ENCODE measurements around the gene ITGB6. TPM values are rescaled to one million over a fixed set of nuclear protein-coding genes. Genes with fewer than 3 reads are reported as not detected.
A peak's percentile ranks its signal among the peaks of the same experiment; 100 is the strongest.

ITGB6 gene
- total RNA-seq, 2 donors from 2014 or later: 7.3 to 12.3 TPM

GRCh38 chr2:160062292-160063005 lies 137.6 kb downstream of the ITGB6 start, which contains the start of gene PLA2R1:
Gene PLA2R1 (minus strand): TSS chr2:160062615. CDS start chr2:160062403, 212 bp downstream.
- Histone ChIP-seq H3K36me3 (no peaks in the 10 kb centered on the region), H3K9me3 (no peaks in the 10 kb centered on the region), H3K27ac (peak within 1 kb of the TSS in 1 of 2 donors; percentile 55), H3K27me3 (replicated peaks; ENCODE audit: insufficient read depth) (no peaks in the 10 kb centered on the region), H3K4me3 (peak within 1 kb of the TSS; percentile 53 to 54), H3K4me1 (replicated peaks) (no peaks in the 10 kb centered on the region)
- peak; percentile 28 for DNase-seq (ENCODE audit: low spot score)
- intact Hi-C loops (cut with DNase I): no loop called here
- TF ChIP-seq POLR2A (IDR thresholded peaks at IDR 0.05) (peak; percentile 10), POLR2AphosphoS5 (IDR thresholded peaks at IDR 0.05) (peak; percentile 19), CTCF (IDR thresholded peaks at IDR 0.05) (no peak)
- 1% methylated on average over 51 of the region's 52 CpGs for WGBS

GRCh38 chr2:160061944-160062291 lies 138.2 kb downstream of the ITGB6 start:
- intact Hi-C loops (cut with DNase I): no loop called here
- Histone ChIP-seq H3K27ac (peak overlapping the region in 1 of 2 donors; percentile 55), H3K9me3 (no peaks in the 10 kb centered on the region), H3K4me1 (replicated peaks) (no peaks in the 10 kb centered on the region), H3K4me3 (peak overlapping the region; percentile 53 to 54), H3K36me3 (no peaks in the 10 kb centered on the region), H3K27me3 (replicated peaks; ENCODE audit: insufficient read depth) (no peaks in the 10 kb centered on the region)
- DNase-seq (ENCODE audit: low spot score): no peak
- 1% methylated on average over 18 of the region's 27 CpGs for WGBS
- TF ChIP-seq POLR2A (IDR thresholded peaks at IDR 0.05) (no peak), CTCF (IDR thresholded peaks at IDR 0.05) (no peak), POLR2AphosphoS5 (IDR thresholded peaks at IDR 0.05) (no peak)

GRCh38 chr2:160061533-160061932 lies 138.5 kb downstream of the ITGB6 start:
- intact Hi-C loops (cut with DNase I): no loop called here
- no peak for DNase-seq (ENCODE audit: low spot score)
- Histone ChIP-seq H3K4me1 (replicated peaks) (no peaks in the 10 kb centered on the region), H3K9me3 (no peaks in the 10 kb centered on the region), H3K27ac (peak overlapping the region in 1 of 2 donors; percentile 55), H3K36me3 (no peaks in the 10 kb centered on the region), H3K4me3 (peak overlapping the region; percentile 53 to 54), H3K27me3 (replicated peaks; ENCODE audit: insufficient read depth) (no peaks in the 10 kb centered on the region)
- 73% methylated on average over 18 of the region's 18 CpGs for WGBS
- no peak for TF ChIP-seq CTCF (IDR thresholded peaks at IDR 0.05)
- TF ChIP-seq POLR2A (IDR thresholded peaks at IDR 0.05): no peak
- no peak for TF ChIP-seq POLR2AphosphoS5 (IDR thresholded peaks at IDR 0.05)

GRCh38 chr2:160060297-160060696 lies 139.8 kb downstream of the ITGB6 start:
- 95% methylated on average over 2 of the region's 2 CpGs for WGBS
- intact Hi-C loops (cut with DNase I): no loop called here
- Histone ChIP-seq H3K27me3 (replicated peaks; ENCODE audit: insufficient read depth) (no peaks in the 10 kb centered on the region), H3K4me3 (no peak overlapping the region), H3K9me3 (no peaks in the 10 kb centered on the region), H3K4me1 (replicated peaks) (no peaks in the 10 kb centered on the region), H3K36me3 (no peaks in the 10 kb centered on the region), H3K27ac (no peak overlapping the region)
- DNase-seq (ENCODE audit: low spot score): no peak
- TF ChIP-seq CTCF (IDR thresholded peaks at IDR 0.05): no peak
- no peak for TF ChIP-seq POLR2AphosphoS5 (IDR thresholded peaks at IDR 0.05)
- TF ChIP-seq POLR2A (IDR thresholded peaks at IDR 0.05): no peak

GRCh38 chr2:160057356-160057755 lies 142.7 kb downstream of the ITGB6 start:
- Histone ChIP-seq H3K36me3 (no peaks in the 10 kb centered on the region), H3K9me3 (no peaks in the 10 kb centered on the region), H3K4me1 (replicated peaks) (no peaks in the 10 kb centered on the region), H3K27ac (no peak overlapping the region), H3K27me3 (replicated peaks; ENCODE audit: insufficient read depth) (no peaks in the 10 kb centered on the region), H3K4me3 (no peak overlapping the region)
- WGBS: 86% methylated on average over 2 of the region's 2 CpGs
- no peak for DNase-seq (ENCODE audit: low spot score)
- TF ChIP-seq POLR2A (IDR thresholded peaks at IDR 0.05): no peak
- no peak for TF ChIP-seq POLR2AphosphoS5 (IDR thresholded peaks at IDR 0.05)
- TF ChIP-seq CTCF (IDR thresholded peaks at IDR 0.05): no peak
- intact Hi-C loops (cut with DNase I): no loop called here
